BE2C (cell line): ENCODE results near the gene CD9.

Experiments used
- DNase-seq: peaks from one replicate; pipeline ENCODE4 v3.0.0-alpha.2; 2020
- H3K27me3 ChIP-seq: fragments of 250-450 bp; sonication (Bioruptor Pico); 2 replicates; pipeline ENCODE4 v1.5.1; 2020; ENCODE audit warnings: mild to moderate bottlenecking
- H3K36me3 ChIP-seq: fragments of 250-450 bp; sonication (Bioruptor Pico); 2 replicates; pipeline ENCODE4 v1.5.1; 2020; ENCODE audit warnings: mild to moderate bottlenecking
- H3K4me1 ChIP-seq: fragments of 250-450 bp; sonication (Bioruptor Pico); 2 replicates; pipeline ENCODE4 v1.5.1; 2020
- H3K4me3 ChIP-seq: 2 replicates; pipeline ENCODE4 v1.5.1; 2011; ENCODE audit warnings: low read depth, low read length
- H3K9me3 ChIP-seq: fragments of 250-450 bp; sonication (Bioruptor Pico); 2 replicates; pipeline ENCODE4 v1.5.1; 2020
- TF ChIP-seq, protein P1 (sequence below): IDR thresholded peaks from 2 replicates; pipeline ENCODE4 v1.5.1; 2012; ENCODE audit warnings: mild to moderate bottlenecking, low read depth, low read length

The CD9 gene

DNA sequence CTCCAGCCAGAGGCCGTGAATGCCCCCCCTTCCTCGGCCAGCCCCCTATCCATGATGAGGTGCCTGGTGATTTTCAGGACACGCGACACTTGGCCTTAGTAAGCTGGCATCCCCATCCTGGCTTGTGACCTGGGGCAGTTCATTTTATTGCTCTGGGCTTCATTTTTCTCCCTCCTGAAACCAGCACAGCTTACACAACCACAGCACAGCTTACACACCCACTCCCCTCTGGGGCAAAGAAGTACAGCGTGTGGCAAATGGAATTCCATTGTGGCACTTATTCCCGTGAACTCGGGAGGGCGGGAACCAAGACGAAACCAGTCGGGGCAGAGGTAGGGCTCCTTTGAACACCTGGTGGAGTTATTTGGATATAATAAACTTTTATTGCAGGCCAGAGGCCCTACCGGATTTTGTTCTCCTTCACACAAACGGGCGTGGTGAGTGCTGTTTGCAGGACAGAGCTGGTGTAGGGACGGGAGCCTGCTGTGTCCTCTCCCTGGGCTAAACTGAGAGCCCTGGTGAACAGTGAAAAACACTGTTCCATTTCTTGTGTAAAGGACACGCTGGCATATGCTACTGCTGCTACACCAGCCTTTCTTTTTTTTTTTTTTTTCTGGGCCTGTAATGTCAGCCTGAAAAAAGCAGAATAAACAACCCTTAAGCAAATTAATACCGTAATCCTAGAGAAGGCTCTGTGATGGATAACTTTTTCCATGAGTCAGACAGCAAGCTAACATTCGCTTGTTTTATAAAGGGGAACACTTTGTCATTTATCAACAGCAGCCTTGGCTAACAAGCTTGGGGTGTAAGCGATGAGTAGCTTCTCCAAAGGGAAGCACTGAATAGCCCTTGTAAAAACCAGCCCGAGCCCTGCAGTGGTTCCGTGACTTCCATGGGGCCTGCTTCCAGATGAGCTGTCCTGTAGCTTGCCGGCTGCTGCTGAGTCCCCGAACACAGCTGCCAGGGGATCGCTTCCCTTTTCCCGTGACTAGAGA, 29.3 kb downstream of the CD9 start:
- Histone ChIP-seq H3K27me3 (no peaks in the 10 kb centered on the region), H3K4me3 (no peak overlapping the region), H3K4me1 (peaks cover 32% of the 10 kb centered on the region), H3K36me3 (peaks cover 27% of the 10 kb centered on the region), H3K9me3 (no peaks in the 10 kb centered on the region)
- TF ChIP-seq, protein P1, sequence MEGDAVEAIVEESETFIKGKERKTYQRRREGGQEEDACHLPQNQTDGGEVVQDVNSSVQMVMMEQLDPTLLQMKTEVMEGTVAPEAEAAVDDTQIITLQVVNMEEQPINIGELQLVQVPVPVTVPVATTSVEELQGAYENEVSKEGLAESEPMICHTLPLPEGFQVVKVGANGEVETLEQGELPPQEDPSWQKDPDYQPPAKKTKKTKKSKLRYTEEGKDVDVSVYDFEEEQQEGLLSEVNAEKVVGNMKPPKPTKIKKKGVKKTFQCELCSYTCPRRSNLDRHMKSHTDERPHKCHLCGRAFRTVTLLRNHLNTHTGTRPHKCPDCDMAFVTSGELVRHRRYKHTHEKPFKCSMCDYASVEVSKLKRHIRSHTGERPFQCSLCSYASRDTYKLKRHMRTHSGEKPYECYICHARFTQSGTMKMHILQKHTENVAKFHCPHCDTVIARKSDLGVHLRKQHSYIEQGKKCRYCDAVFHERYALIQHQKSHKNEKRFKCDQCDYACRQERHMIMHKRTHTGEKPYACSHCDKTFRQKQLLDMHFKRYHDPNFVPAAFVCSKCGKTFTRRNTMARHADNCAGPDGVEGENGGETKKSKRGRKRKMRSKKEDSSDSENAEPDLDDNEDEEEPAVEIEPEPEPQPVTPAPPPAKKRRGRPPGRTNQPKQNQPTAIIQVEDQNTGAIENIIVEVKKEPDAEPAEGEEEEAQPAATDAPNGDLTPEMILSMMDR, result no peak
- no peak for DNase-seq

DNA sequence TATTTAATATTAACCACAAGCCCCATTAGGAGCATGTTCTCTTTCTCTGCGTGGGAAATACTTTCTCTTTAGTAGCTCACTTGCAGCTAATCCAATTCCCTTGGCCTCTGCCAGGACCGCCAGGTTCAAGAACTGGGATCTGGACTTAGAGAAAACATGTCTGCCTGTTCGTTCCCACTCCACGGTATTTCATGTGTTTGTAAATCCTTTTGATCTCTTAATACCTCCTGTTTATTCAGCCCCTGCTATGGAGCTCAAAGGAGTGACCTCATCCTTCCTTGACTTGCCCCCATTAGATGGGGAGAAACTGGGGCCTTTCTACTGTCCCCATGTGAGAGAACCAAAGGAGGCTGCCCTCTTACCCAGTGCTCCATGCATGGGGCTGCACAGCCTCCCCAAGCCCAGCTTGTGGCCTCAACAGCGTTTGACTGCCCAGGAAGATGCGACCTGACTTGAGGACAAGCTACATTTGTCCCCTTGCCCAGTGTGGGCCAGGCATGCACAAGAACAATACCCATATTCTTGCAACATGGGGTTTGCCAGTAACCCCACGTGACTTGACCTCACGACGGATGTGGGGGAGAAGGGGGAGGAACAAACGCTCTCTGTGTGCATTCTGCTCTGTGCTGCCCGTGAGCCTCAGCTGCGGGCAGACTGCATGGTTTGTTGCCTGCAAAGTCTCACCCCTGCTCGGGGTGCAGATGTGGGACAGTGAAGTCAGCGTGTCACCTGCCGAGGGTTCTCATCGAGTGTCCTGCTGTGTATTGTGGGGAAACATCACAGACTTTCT, 30.3 kb downstream of the CD9 start:
- H3K4me1 ChIP-seq, result peaks cover 42% of the 10 kb centered on the region
- DNase-seq, result no peak
- no peaks in the 10 kb centered on the region for H3K27me3 ChIP-seq
- TF ChIP-seq, protein P1, result no peak
- H3K9me3 ChIP-seq, result no peaks in the 10 kb centered on the region
- no peak overlapping the region for H3K4me3 ChIP-seq
- H3K36me3 ChIP-seq, result peaks cover 28% of the 10 kb centered on the region

DNA sequence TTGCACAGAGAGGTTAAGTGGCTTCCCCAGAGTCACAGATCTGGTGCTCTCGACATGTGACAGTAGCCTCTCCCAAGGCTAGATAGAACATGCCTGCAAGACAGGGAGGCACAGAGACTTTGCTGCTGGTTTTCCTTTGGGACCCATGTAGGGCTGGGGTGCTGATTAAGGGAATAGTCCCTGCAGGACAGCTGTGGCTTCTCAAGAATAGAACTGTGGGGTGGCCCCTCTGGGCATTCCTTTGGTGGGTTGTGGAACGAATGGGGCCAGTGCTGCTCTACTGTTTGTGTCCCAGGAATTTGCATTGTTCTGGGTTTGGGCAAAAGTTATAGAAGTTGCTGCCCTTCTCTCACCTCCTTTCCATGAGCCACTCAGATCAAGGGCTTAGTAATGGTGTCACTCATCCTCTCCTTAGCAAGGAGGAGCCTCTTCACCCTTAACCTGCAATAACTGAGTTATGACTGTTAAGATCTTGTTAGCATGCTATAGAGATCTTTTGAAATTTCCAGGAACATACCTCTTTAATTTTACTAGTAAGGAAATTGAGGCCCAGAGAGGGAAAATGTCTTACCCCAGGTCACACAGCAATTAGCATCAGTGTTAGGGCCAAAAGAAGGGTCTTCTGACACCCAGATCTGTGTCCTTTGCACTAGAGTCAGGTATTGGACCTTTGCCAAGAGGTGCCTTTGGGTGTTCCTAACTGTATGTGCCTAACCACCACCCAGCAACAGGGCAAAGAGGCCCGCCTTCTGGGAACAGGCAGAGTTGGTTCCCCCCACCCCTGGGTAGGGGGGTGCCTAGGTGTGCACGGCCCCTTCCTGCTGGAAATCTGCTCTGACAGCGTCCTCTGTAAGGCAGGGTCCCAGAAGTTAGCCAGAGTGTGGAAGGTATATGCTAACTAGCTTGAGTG, 31.4 kb downstream of the CD9 start:
- Histone ChIP-seq H3K4me1 (peaks cover 43% of the 10 kb centered on the region), H3K36me3 (peaks cover 39% of the 10 kb centered on the region)

DNA sequence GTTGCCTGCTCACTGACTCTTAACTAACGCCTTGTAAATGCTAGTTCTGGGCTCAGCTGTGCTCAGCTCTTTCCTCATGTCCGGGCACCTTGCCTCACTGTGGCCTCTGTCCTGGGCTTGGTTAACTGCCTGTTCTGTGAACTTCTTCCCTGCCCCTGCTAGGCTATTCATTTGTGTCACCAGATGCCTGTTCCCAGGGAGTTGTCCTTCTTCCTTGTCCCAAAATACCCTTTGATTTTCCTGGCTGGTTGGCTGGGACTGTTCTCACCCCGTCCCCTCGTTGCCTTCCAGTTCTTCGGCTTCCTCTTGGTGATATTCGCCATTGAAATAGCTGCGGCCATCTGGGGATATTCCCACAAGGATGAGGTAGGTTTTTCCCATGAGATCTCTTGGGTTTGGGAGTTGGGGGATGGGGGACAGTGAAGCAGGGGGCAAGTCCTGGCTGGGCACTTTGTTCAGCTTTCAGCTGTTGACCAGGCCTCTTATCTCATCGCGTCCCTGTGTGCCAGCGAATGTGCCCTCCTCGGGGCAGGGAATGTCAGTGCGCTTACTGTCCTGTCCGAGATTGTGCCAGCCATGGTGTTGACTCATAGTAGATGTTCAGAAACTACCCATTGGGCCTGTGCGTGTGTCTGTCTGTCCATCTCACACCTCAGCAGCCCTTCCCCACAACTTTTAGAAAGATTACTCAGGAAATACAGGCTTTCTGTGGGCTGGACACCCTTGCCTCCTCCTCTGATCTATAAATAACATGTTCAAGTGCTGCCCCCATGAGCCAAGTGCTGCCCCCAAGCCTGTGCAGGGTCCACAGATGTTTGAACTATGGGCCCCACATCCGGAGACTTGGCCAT, 33.1 kb downstream of the CD9 start:
- DNase-seq, result no peak
- TF ChIP-seq, protein P1, result no peak
- peaks cover 41% of the 10 kb centered on the region for H3K4me1 ChIP-seq
- H3K9me3 ChIP-seq, result no peaks in the 10 kb centered on the region
- H3K27me3 ChIP-seq, result no peaks in the 10 kb centered on the region
- H3K4me3 ChIP-seq, result no peak overlapping the region
- H3K36me3 ChIP-seq, result peaks cover 32% of the 10 kb centered on the region

More for the DNA sequence above, 31.4 kb downstream of the CD9 start:
- Histone ChIP-seq H3K4me3 (no peak overlapping the region), H3K9me3 (no peaks in the 10 kb centered on the region), H3K27me3 (no peaks in the 10 kb centered on the region)
- no peak for DNase-seq
- TF ChIP-seq, protein P1, result no peak

DNA sequence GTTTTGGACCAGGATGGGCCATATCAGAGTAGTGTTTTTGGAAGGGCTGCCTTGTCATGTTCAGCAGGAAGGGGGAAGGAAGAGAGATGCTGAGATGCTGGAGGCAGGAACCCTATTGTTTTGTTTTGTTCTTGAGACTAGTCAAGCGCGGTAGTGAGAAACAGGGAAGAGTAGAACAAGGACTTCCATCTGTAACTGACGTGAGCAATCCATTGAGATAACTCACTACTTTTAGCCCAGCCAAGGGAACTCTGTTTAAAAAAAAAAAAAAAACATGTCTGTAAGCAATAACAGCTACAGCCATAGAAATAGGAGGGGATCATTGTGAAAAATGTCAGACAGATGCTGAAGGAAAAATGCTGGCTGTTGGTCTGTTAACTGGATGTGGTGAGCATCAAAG, 34.0 kb downstream of the CD9 start:
- Histone ChIP-seq H3K36me3 (peaks cover 34% of the 10 kb centered on the region), H3K9me3 (no peaks in the 10 kb centered on the region), H3K4me3 (no peak overlapping the region), H3K4me1 (peaks cover 34% of the 10 kb centered on the region), H3K27me3 (no peaks in the 10 kb centered on the region)
- DNase-seq, result no peak
- TF ChIP-seq, protein P1, result no peak
